Measurements from ENCODE around the gene OAS3.
"Not testable (repeated sequence)": the region's sequence is repeated elsewhere in the genome, so short reads cannot be mapped to it uniquely, and the experiment has no call there.

The OAS3 gene, protein sequence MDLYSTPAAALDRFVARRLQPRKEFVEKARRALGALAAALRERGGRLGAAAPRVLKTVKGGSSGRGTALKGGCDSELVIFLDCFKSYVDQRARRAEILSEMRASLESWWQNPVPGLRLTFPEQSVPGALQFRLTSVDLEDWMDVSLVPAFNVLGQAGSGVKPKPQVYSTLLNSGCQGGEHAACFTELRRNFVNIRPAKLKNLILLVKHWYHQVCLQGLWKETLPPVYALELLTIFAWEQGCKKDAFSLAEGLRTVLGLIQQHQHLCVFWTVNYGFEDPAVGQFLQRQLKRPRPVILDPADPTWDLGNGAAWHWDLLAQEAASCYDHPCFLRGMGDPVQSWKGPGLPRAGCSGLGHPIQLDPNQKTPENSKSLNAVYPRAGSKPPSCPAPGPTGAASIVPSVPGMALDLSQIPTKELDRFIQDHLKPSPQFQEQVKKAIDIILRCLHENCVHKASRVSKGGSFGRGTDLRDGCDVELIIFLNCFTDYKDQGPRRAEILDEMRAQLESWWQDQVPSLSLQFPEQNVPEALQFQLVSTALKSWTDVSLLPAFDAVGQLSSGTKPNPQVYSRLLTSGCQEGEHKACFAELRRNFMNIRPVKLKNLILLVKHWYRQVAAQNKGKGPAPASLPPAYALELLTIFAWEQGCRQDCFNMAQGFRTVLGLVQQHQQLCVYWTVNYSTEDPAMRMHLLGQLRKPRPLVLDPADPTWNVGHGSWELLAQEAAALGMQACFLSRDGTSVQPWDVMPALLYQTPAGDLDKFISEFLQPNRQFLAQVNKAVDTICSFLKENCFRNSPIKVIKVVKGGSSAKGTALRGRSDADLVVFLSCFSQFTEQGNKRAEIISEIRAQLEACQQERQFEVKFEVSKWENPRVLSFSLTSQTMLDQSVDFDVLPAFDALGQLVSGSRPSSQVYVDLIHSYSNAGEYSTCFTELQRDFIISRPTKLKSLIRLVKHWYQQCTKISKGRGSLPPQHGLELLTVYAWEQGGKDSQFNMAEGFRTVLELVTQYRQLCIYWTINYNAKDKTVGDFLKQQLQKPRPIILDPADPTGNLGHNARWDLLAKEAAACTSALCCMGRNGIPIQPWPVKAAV

GRCh38 chr12:112937741-112938719 is at the start of gene OAS3:
Gene OAS3, plus strand, starts transcription at chr12:112938474. Its CDS starts 57 bp downstream, at chr12:112938531.
- peak; percentile 23 for DNase-seq (ENCODE audit: low read depth)

DNA sequence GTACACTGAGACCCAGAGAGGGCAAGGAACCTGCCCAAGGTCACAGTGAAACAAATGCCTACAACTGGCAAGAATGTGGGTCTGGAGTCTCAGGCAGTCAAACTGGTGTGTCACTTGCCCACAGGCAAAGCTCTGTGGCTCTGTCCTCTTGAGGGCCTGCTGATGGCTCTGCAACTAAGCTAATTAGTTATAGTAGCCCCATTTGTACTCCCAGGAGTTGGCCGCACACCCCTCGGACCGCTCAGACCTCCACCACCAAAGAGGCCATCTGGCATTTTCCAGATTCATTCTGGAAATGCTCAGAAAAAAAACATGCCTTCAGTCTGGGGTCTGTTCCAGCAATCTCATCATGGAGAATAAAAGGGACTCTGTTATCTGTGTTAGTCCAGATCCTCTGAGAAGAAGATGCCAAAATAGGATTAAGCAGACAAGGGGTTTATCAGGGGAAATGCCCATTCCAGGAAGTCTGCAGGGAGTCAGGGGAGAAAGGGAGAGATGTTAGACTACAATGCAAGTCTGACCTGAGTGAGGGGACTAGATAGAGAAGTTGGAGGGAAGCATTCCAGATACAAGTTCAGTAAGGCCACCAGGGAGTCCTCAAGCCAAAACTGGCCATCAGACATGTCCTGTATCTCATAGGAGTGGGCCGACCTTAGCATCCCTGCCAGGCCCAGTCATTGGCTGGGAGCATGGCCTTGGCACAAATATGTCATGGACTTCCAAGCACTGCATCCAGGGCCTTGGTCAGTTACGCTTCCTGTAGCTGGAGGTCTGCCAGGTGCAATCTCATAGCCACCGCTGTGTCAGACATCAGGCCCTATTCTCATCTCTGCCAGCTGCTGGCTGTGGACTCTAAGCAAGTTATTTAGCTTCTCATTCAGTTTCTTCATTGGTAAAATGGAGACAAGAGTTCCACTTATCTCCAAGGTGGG is 46.9 kb upstream of the OAS3 start:
- no peak for DNase-seq (ENCODE audit: low read depth)

GRCh38 chr12:112892856-112893255 is 45.4 kb upstream of the OAS3 start:
- DNase-seq (ENCODE audit: low read depth), result no peak

DNA sequence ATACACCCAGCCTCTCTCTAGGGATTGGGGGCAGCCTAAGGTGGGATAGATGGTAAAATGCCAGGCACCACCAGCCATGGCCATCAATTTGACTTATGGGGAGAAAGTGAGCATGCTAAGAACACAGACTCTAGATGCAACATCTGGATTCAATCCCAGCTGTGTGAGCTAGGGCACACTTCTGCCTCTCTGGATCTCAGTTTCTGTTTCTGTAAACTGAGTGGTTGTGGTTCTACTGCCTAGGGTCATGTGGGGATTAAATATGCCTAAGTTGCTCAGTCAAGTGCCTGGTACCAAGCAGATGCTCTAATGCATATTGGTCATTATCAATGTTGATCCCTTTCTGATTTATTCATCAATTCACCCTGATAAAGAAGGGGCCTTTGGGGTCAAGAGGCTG is 44.1 kb upstream of the OAS3 start:
- DNase-seq (ENCODE audit: low read depth), result no peak

GRCh38 chr12:112898380-112898779 is 39.9 kb upstream of the OAS3 start:
- no peak for DNase-seq (ENCODE audit: low read depth)

DNA sequence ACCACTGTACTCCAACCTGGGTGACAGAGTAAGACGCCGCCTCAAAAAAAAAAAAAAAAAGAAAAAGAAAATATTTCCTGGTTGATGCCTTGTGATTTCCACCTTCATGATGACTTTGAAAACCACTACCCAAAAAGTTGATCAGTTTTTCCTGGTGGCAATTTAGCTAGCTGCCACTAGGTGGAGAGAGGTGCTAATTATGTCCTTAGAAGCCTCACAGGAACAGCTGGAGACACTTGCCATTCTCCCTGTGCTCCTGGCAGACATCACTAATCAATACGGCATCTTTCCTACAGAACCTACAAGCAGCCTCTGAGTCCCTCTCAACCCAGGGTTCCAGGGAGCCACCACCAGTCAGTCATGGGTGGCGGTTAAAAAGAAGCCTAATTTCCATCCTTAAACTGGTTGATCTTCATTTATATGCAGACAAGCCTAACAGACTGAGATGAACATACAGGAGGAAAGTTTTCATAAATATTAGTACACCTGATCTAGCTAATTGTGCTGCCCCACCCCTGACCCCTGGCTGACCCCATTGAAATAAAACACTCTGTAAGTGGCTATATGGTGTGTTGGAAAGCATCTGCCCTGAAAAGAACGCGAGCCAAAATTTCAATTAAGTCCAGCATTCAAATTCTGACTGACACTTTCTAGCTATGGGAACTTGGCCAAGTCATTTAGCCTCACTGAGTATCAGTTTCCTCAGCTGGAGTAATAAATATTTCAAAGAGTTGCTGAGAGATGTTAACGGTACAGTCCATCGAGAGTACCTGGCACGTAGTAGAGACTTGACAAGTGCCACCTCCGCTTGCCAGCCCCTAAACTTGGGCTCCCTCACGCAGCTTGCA is 37.8 kb upstream of the OAS3 start:
- no peak for DNase-seq (ENCODE audit: low read depth)

GRCh38 chr12:112901271-112901670 is 37.0 kb upstream of the OAS3 start:
- no peak for DNase-seq (ENCODE audit: low read depth)

- no peak for DNase-seq (ENCODE audit: low read depth)
These were observed 33.7 kb upstream of the OAS3 start for GRCh38 chr12:112904571-112904970.

GRCh38 chr12:112905451-112906089 is 32.7 kb upstream of the OAS3 start:
- DNase-seq (ENCODE audit: low read depth), result no peak

DNA sequence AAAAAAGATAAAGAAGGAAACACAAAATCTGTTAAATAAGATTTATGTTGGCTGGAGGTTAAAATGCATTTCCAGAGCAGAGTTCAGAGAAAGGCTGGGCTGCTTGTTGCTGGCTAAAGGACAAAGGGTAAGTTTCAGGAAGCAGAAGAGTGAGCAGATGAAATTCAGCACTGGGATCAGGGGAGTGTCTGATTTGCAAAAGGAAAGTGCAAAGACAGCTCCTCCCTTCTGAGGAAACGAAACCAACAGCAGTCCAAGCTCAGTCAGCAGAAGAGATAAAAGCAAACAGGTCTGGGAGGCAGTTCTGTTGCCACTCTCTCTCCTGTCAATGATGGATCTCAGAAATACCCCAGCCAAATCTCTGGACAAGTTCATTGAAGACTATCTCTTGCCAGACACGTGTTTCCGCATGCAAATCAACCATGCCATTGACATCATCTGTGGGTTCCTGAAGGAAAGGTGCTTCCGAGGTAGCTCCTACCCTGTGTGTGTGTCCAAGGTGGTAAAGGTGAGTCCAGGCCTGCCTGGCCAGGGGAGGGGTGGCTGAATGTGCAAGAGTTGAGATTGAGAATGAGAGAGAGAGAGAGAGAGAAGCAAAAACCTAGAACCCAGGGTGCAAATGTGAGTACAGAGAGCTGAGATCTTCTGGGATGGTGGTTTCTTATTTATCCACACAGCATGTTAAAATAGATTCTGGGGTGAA is 31.4 kb upstream of the OAS3 start, which contains the start of gene OAS1:
OAS1 (plus strand) TSS at position 251 of the 703 bp plus-strand sequence; CDS start at position 329, 78 bp downstream.
- peak; percentile 22 for DNase-seq (ENCODE audit: low read depth)

GRCh38 chr12:112907415-112908157 is 30.7 kb upstream of the OAS3 start:
- no peak for DNase-seq (ENCODE audit: low read depth)

GRCh38 chr12:112908548-112908947 is 29.7 kb upstream of the OAS3 start:
- no peak for DNase-seq (ENCODE audit: low read depth)

GRCh38 chr12:112909693-112910092 is 28.6 kb upstream of the OAS3 start:
- DNase-seq (ENCODE audit: low read depth), result no peak

DNA sequence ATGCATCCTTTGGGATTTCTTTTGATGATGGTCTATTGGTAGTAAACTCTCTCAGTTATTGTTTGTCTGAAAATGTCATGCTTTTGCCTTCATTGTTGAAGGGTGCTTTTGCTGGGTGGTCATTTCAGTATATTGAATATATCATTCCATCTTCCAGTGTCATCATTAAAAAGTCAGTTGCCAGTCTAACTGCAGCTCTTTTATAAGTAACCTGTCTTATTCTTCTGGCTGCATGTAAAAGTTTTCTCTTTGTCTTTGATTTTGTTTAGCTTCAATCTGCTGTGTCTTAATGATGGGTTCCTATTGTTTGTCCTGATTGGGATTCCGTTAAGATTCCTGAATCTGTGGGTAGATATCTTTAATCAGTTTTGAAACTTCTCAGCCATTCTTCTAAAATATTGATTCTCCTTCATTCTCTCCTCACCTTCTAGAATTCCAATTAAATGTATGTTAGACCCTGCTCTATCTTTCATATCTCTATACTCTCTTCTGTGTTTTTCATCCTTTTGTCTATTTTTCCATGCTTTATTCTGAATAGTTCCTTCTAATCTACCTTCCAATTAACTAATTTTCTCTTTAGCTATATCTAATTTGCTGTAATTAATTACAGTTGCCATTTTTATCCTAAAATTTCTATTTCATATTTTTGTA is 25.1 kb upstream of the OAS3 start:
- no peak for DNase-seq (ENCODE audit: low read depth)

GRCh38 chr12:112913888-112914287 is 24.4 kb upstream of the OAS3 start:
- not testable (repeated sequence) for DNase-seq (ENCODE audit: low read depth)

- DNase-seq (ENCODE audit: low read depth), result no peak
These were observed 22.0 kb upstream of the OAS3 start for GRCh38 chr12:112916270-112916669.

DNA sequence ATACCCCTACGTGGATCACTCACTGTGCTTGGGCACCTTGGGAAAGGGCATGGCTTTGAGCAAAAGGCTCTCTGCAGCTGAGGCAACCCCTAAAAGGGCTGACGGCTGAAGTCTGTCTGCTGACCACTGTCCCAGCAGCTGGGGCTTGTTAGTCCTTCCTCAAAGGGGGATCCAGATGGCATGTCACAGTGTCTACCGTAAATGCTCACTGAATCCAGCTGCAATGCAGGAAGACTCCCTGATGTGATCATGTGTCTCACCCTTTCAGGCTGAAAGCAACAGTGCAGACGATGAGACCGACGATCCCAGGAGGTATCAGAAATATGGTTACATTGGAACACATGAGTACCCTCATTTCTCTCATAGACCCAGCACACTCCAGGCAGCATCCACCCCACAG is 19.2 kb upstream of the OAS3 start:
- DNase-seq (ENCODE audit: low read depth), result no peak
